Peyer's patch (tissue), 4 donors: ENCODE data around the gene DND1.

Source experiments
- POLR2A ChIP-seq, 2 donors: fragments of 450-650 bp; IDR thresholded peaks; one replicate each; pipeline ENCODE4 v1.5.1; 2017; ENCODE audit warnings: antibody characterized with exemption in 2 of 2, mild to moderate bottlenecking in 2 of 2, moderate library complexity in 2 of 2
- TF ChIP-seq, protein P1 (sequence below), 6 experiments: fragments of 450-650 bp in 4 of 6; fragments of 200-600 bp in 2 of 6; sonication (generic) in 1 of 6; IDR thresholded peaks; one replicate each; pipeline ENCODE4 v1.5.1; 2017 to 2019; ENCODE audit warnings: antibody characterized with exemption in 6 of 6, mild to moderate bottlenecking in 3 of 6, moderate library complexity in 1 of 6

DNA sequence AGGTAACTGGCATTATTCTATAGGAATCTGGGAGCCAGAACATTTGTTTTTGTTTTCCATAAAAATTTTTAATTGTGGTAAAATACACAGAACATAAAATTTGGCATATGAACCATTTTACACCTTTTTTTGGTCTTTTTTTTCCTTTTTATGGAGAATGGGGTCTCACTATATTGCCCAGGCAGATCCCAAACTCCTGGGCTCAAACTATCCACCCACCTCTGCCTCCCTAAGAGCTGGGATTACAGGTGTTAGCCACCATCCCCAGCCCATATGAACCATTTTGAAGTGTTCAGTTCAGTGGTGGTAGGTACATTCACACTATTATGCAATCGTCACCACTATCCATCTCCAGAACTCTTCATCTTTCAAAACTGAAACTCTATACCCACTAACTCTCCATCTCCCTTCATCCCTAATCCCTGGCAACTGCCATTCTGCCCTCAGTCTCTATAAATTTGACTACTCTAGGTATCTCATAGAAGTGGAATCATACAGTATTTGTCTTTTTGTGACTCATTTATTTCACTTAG is 40.3 kb upstream of the DND1 start:
- TF ChIP-seq POLR2A (IDR thresholded peaks at IDR 0.05) = no peak
- TF ChIP-seq, protein P1, sequence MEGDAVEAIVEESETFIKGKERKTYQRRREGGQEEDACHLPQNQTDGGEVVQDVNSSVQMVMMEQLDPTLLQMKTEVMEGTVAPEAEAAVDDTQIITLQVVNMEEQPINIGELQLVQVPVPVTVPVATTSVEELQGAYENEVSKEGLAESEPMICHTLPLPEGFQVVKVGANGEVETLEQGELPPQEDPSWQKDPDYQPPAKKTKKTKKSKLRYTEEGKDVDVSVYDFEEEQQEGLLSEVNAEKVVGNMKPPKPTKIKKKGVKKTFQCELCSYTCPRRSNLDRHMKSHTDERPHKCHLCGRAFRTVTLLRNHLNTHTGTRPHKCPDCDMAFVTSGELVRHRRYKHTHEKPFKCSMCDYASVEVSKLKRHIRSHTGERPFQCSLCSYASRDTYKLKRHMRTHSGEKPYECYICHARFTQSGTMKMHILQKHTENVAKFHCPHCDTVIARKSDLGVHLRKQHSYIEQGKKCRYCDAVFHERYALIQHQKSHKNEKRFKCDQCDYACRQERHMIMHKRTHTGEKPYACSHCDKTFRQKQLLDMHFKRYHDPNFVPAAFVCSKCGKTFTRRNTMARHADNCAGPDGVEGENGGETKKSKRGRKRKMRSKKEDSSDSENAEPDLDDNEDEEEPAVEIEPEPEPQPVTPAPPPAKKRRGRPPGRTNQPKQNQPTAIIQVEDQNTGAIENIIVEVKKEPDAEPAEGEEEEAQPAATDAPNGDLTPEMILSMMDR (IDR thresholded peaks at IDR 0.05) = no peak
